Activated naive CD8-positive, alpha-beta T cell treated with anti-CD3 and anti-CD28 coated beads, Interleukin-2, amount 10 ng/mL, durations not matched to agents 7 days and 5 days (primary cell): ENCODE data around the gene TLK1. TPM values are rescaled to one million over a fixed set of nuclear protein-coding genes. Genes with fewer than 3 reads are reported as not detected.
"Not testable (repeated sequence)": the region's sequence is repeated elsewhere in the genome, so short reads cannot be mapped to it uniquely, and the experiment has no call there.

ENCODE experiments used
- ATAC-seq: fragments of 150-1000 bp; cut with Tn5 transposase; one replicate; pipeline ENCODE4 v1.10.0; 2021; ENCODE audit warnings: low read depth, moderate library complexity
- POLR2A ChIA-PET: fragments of 350-600 bp; sonication (Branson Sonifier 250); formaldehyde crosslinking; loops from one replicate; lab custom pipeline; 2021; ENCODE audit warnings: antibody characterized with exemption; lab: Charles Lee
- DNase-seq: peaks from one replicate; pipeline ENCODE4 v3.0.0; 2021
- H3K27ac Mint-ChIP-seq: one replicate; pipeline ENCODE4 v1.8.0; 2022; ENCODE audit warnings: mild to moderate bottlenecking, mixed read lengths
- H3K27me3 Mint-ChIP-seq: one replicate; pipeline ENCODE4 v1.8.0; 2022; ENCODE audit warnings: mild to moderate bottlenecking, moderate library complexity, mixed read lengths
- H3K36me3 Mint-ChIP-seq: one replicate; pipeline ENCODE4 v1.8.0; 2021; ENCODE audit warnings: mild to moderate bottlenecking, mixed read lengths
- H3K4me1 Mint-ChIP-seq: one replicate; pipeline ENCODE4 v1.8.0; 2021; ENCODE audit warnings: mixed read lengths
- H3K4me3 Mint-ChIP-seq: one replicate; pipeline ENCODE4 v1.8.0; 2022; ENCODE audit warnings: mild to moderate bottlenecking, moderate library complexity, mixed read lengths
- H3K9me3 Mint-ChIP-seq: one replicate; pipeline ENCODE4 v1.8.0; 2021; ENCODE audit warnings: mixed read lengths
- total RNA-seq, 2 experiments: library from RNA; stranded (reverse); gene quantifications; one replicate each; pipeline ENCODE4 v1.2.3, GENCODE V29; 2021

The TLK1 gene
- total RNA-seq, 2 experiments from 2014 or later = 89.9 to 91.5 TPM

- DNase-seq (no peak), ATAC-seq (no peak)
- Mint-ChIP-seq H3K27ac (no peak overlapping the region), H3K36me3 (peaks cover 45% of the 10 kb centered on the region), H3K9me3 (peaks cover 7% of the 10 kb centered on the region), H3K27me3 (no peaks in the 10 kb centered on the region), H3K4me3 (no peak overlapping the region), H3K4me1 (peaks cover 38% of the 10 kb centered on the region)
- POLR2A ChIA-PET = no interaction called here
Measured at GRCh38 chr2:171080607-171081006, 80.1 kb downstream of the TLK1 start.

GRCh38 chr2:171076422-171076821 lies 84.3 kb downstream of the TLK1 start:
- POLR2A ChIA-PET = not testable (repeated sequence)

GRCh38 chr2:171072164-171072563 lies 88.5 kb downstream of the TLK1 start:
- no peak overlapping the region for H3K4me3 Mint-ChIP-seq
- H3K9me3 Mint-ChIP-seq = peaks cover 8% of the 10 kb centered on the region
- no peak overlapping the region for H3K27ac Mint-ChIP-seq
- H3K4me1 Mint-ChIP-seq = peaks cover 10% of the 10 kb centered on the region
- H3K36me3 Mint-ChIP-seq = peaks cover 64% of the 10 kb centered on the region
- ATAC-seq (no peak), DNase-seq (no peak)
- POLR2A ChIA-PET = no interaction called here
- H3K27me3 Mint-ChIP-seq = no peaks in the 10 kb centered on the region

More at GRCh38 chr2:171076422-171076821, 84.3 kb downstream of the TLK1 start:
- not testable (repeated sequence) for ATAC-seq, DNase-seq, H3K4me3 Mint-ChIP-seq, H3K27me3 Mint-ChIP-seq, H3K9me3 Mint-ChIP-seq
- Mint-ChIP-seq H3K4me1 (peaks cover 12% of the 10 kb centered on the region), H3K27ac (peak overlapping the region; percentile 17), H3K36me3 (peaks cover 59% of the 10 kb centered on the region)

- peaks cover 5% of the 10 kb centered on the region for H3K9me3 Mint-ChIP-seq
- H3K27me3 Mint-ChIP-seq = no peaks in the 10 kb centered on the region
- no peak for ATAC-seq
- H3K4me1 Mint-ChIP-seq = peaks cover 3% of the 10 kb centered on the region
- no peak overlapping the region for H3K27ac Mint-ChIP-seq
- no peak overlapping the region for H3K4me3 Mint-ChIP-seq
- POLR2A ChIA-PET = no interaction called here
- peaks cover 46% of the 10 kb centered on the region for H3K36me3 Mint-ChIP-seq
- no peak for DNase-seq
Measured at GRCh38 chr2:171069286-171069956, 91.3 kb downstream of the TLK1 start.

- Mint-ChIP-seq H3K4me1 (peaks cover 3% of the 10 kb centered on the region), H3K27me3 (no peaks in the 10 kb centered on the region)
- POLR2A ChIA-PET = no interaction called here
Measured at GRCh38 chr2:171066110-171066509, 94.6 kb downstream of the TLK1 start.

GRCh38 chr2:171057575-171057974 lies 103.1 kb downstream of the TLK1 start:
- H3K9me3 Mint-ChIP-seq = no peaks in the 10 kb centered on the region

More at GRCh38 chr2:171066110-171066509, 94.6 kb downstream of the TLK1 start:
- no peak overlapping the region for H3K4me3 Mint-ChIP-seq
- ATAC-seq (no peak), DNase-seq (no peak)
- peaks cover 27% of the 10 kb centered on the region for H3K36me3 Mint-ChIP-seq
- peaks cover 5% of the 10 kb centered on the region for H3K9me3 Mint-ChIP-seq
- no peak overlapping the region for H3K27ac Mint-ChIP-seq

GRCh38 chr2:171056307-171056706 lies 104.4 kb downstream of the TLK1 start:
- ATAC-seq (no peak), DNase-seq (no peak)
- Mint-ChIP-seq H3K27me3 (no peaks in the 10 kb centered on the region), H3K36me3 (peaks cover 48% of the 10 kb centered on the region), H3K4me3 (no peak overlapping the region), H3K27ac (no peak overlapping the region), H3K4me1 (no peaks in the 10 kb centered on the region), H3K9me3 (no peaks in the 10 kb centered on the region)
- POLR2A ChIA-PET = no interaction called here

More at GRCh38 chr2:171057575-171057974, 103.1 kb downstream of the TLK1 start:
- no peaks in the 10 kb centered on the region for H3K4me1 Mint-ChIP-seq
- no peak for DNase-seq
- no peak overlapping the region for H3K27ac Mint-ChIP-seq
- peaks cover 47% of the 10 kb centered on the region for H3K36me3 Mint-ChIP-seq
- ATAC-seq = no peak
- POLR2A ChIA-PET = interaction anchor here (1.0 kb wide), 1 partner anchor 102 kb away, joined by 3 read pairs; no protein-coding TSS in a partner anchor
- no peak overlapping the region for H3K4me3 Mint-ChIP-seq
- no peaks in the 10 kb centered on the region for H3K27me3 Mint-ChIP-seq

GRCh38 chr2:171049691-171050090 lies 111.0 kb downstream of the TLK1 start:
- POLR2A ChIA-PET = no interaction called here
- no peaks in the 10 kb centered on the region for H3K9me3 Mint-ChIP-seq
- no peaks in the 10 kb centered on the region for H3K27me3 Mint-ChIP-seq
- no peak overlapping the region for H3K27ac Mint-ChIP-seq
- peaks cover 2% of the 10 kb centered on the region for H3K4me1 Mint-ChIP-seq
- H3K4me3 Mint-ChIP-seq = no peak overlapping the region
- ATAC-seq (no peak), DNase-seq (no peak)
- peaks cover 48% of the 10 kb centered on the region for H3K36me3 Mint-ChIP-seq

- POLR2A ChIA-PET = no interaction called here
- peaks cover 58% of the 10 kb centered on the region for H3K36me3 Mint-ChIP-seq
- DNase-seq = no peak
- no peaks in the 10 kb centered on the region for H3K9me3 Mint-ChIP-seq
- no peaks in the 10 kb centered on the region for H3K27me3 Mint-ChIP-seq
- no peak overlapping the region for H3K27ac Mint-ChIP-seq
- ATAC-seq = no peak
- H3K4me1 Mint-ChIP-seq = peaks cover 20% of the 10 kb centered on the region
- no peak overlapping the region for H3K4me3 Mint-ChIP-seq
Measured at GRCh38 chr2:171046048-171046560, 114.6 kb downstream of the TLK1 start.

GRCh38 chr2:171044416-171044815 lies 116.3 kb downstream of the TLK1 start:
- H3K27me3 Mint-ChIP-seq = no peaks in the 10 kb centered on the region
- peaks cover 20% of the 10 kb centered on the region for H3K4me1 Mint-ChIP-seq
- ATAC-seq (no peak), DNase-seq (no peak)
- no peaks in the 10 kb centered on the region for H3K9me3 Mint-ChIP-seq
- peaks cover 55% of the 10 kb centered on the region for H3K36me3 Mint-ChIP-seq
- H3K27ac Mint-ChIP-seq = no peak overlapping the region
- no peak overlapping the region for H3K4me3 Mint-ChIP-seq
- POLR2A ChIA-PET = no interaction called here

- H3K4me3 Mint-ChIP-seq = peak overlapping the region; percentile 41
- POLR2A ChIA-PET = no interaction called here
- no peaks in the 10 kb centered on the region for H3K9me3 Mint-ChIP-seq
- peak overlapping the region; percentile 80 for H3K27ac Mint-ChIP-seq
- DNase-seq = no peak
- H3K4me1 Mint-ChIP-seq = peaks cover 18% of the 10 kb centered on the region
- peak; percentile 68 for ATAC-seq
- H3K27me3 Mint-ChIP-seq = no peaks in the 10 kb centered on the region
- H3K36me3 Mint-ChIP-seq = peaks cover 62% of the 10 kb centered on the region
Measured at GRCh38 chr2:171042253-171042969, 118.3 kb downstream of the TLK1 start.

- H3K27ac Mint-ChIP-seq = no peak overlapping the region
- H3K27me3 Mint-ChIP-seq = no peaks in the 10 kb centered on the region
- DNase-seq (no peak), ATAC-seq (no peak)
- H3K36me3 Mint-ChIP-seq = peaks cover 72% of the 10 kb centered on the region
- peaks cover 8% of the 10 kb centered on the region for H3K9me3 Mint-ChIP-seq
- POLR2A ChIA-PET = no interaction called here
- H3K4me1 Mint-ChIP-seq = peaks cover 3% of the 10 kb centered on the region
- no peak overlapping the region for H3K4me3 Mint-ChIP-seq
Measured at GRCh38 chr2:171036532-171036931, 124.2 kb downstream of the TLK1 start.

- Mint-ChIP-seq H3K4me1 (peaks cover 3% of the 10 kb centered on the region), H3K27ac (no peak overlapping the region), H3K27me3 (no peaks in the 10 kb centered on the region), H3K4me3 (no peak overlapping the region), H3K36me3 (peaks cover 63% of the 10 kb centered on the region), H3K9me3 (peaks cover 8% of the 10 kb centered on the region)
- ATAC-seq = no peak
- DNase-seq = no peak
- POLR2A ChIA-PET = no interaction called here
Measured at GRCh38 chr2:171034315-171034714, 126.4 kb downstream of the TLK1 start.

GRCh38 chr2:171025214-171025613 lies 135.5 kb downstream of the TLK1 start:
- Mint-ChIP-seq H3K9me3 (no peaks in the 10 kb centered on the region), H3K27ac (no peak overlapping the region), H3K27me3 (no peaks in the 10 kb centered on the region), H3K4me1 (no peaks in the 10 kb centered on the region), H3K4me3 (no peak overlapping the region), H3K36me3 (peaks cover 26% of the 10 kb centered on the region)
- ATAC-seq (no peak), DNase-seq (no peak)
- POLR2A ChIA-PET = no interaction called here
